HL-60 (cell line): Measurements from ENCODE around the gene OSBPL2.

Source experiments
- DNase-seq, 2 experiments: peaks; one replicate each; pipeline ENCODE4 v3.0.0-alpha.2; 2010 to 2020; ENCODE audit warnings: low read depth in 1 of 2, low spot score in 1 of 2
- H3K27ac ChIP-seq: fragments of 250-450 bp; sonication (Bioruptor Pico); replicated peaks from 2 replicates; pipeline ENCODE4 v1.5.1; 2020; ENCODE audit warnings: mild to moderate bottlenecking, moderate library complexity
- H3K27me3 ChIP-seq: fragments of 250-450 bp; sonication (Bioruptor Pico); 2 replicates; pipeline ENCODE4 v1.5.1; 2021; ENCODE audit warnings: mild to moderate bottlenecking, moderate library complexity; ENCODE audit not compliant: insufficient read depth, poor library complexity, severe bottlenecking
- H3K4me3 ChIP-seq: replicated peaks from 2 replicates; pipeline ENCODE4 v1.5.1; 2011; ENCODE audit warnings: mild to moderate bottlenecking, control low read depth, low read length; ENCODE audit not compliant: insufficient read depth
- CTCF ChIP-seq: IDR thresholded peaks from one replicate; pipeline ENCODE4 v1.5.1; 2011; ENCODE audit warnings: low read length, control low read depth, inconsistent platforms; ENCODE audit not compliant: insufficient read depth
- GABPA ChIP-seq: IDR thresholded peaks from 2 replicates; pipeline ENCODE4 v1.6.1; 2012; ENCODE audit warnings: low read depth
- POLR2AphosphoS5 ChIP-seq: IDR thresholded peaks from 2 replicates; pipeline ENCODE4 v1.6.1; 2012; ENCODE audit warnings: low read depth
- REST ChIP-seq: IDR thresholded peaks from 2 replicates; pipeline ENCODE4 v1.6.1; 2012; ENCODE audit warnings: low read depth; ENCODE audit not compliant: insufficient replicate concordance
- SPI1 ChIP-seq: IDR thresholded peaks from 2 replicates; pipeline ENCODE4 v1.6.1; 2012; ENCODE audit warnings: low read depth, mild to moderate bottlenecking, borderline replicate concordance

Gene OSBPL2

DNA sequence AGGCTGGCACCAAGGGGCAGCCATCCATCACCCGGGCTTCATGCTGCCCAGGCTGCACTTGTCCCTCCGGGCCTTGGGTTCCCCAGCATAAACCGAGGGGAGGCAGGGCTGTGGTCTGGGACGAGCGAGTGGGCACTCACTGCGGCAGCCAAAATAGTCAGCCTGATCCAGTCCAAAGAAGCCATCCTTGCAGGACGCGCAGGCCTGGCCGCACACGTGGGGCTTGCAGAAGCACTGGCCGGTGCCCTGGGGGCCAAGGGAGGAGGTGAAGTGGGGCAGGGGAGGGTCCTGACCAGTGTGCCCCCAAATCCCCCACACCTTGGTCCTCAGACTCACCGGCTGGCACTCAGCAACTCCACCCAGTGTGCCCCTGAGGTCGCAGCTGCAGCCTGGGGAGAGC, 96.6 kb downstream of the OSBPL2 start:
- TF ChIP-seq POLR2AphosphoS5 = no peak
- TF ChIP-seq REST = no peak
- no peak for TF ChIP-seq SPI1
- TF ChIP-seq CTCF = no peak
- no peak for TF ChIP-seq GABPA
- DNase-seq = no peak
- no peak overlapping the region for H3K4me3 ChIP-seq
- H3K27me3 ChIP-seq = no peaks in the 10 kb centered on the region
- no peak overlapping the region for H3K27ac ChIP-seq

DNA sequence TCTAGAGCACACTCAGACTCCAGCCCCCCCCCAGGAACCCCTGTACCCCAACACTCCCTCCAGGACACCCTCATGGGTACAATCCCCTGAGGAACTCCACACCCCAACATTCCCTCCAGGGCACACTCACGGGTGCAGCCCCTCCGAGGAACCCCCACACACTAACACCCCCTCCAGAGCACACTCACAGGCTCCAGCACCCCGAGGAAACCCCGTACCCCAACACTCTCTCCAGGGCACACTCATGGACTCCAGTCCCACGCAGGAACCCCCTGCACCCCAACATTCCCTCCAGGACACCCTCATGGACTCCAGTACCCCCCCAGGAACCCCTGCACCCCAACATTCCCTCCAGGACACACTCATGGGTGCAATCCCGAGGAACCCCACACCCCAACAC, 97.2 kb downstream of the OSBPL2 start:
- no peak for DNase-seq
- TF ChIP-seq SPI1 (no peak), POLR2AphosphoS5 (no peak), REST (no peak), CTCF (no peak), GABPA (no peak)
- Histone ChIP-seq H3K27ac (no peak overlapping the region), H3K27me3 (no peaks in the 10 kb centered on the region), H3K4me3 (no peak overlapping the region)

DNA sequence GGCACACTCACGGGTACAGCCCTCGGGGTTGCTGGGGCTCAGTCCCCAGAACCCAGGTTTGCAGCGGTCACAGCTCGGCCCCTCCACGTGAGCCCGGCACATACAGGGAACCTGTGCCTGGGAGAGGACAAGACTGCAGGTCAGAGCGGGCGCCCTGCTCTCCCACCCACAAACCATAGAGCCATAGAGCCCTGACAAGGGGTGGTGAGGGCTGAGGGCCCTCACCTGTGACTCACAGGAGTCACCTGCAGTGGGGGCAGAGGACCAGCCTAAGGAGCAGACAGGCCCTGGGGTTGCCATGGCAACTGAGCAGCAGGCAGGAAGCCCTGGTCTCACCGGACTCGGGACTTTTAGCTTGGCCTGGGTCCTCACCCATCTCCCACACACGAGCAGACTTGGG, 98.0 kb downstream of the OSBPL2 start:
- no peaks in the 10 kb centered on the region for H3K27me3 ChIP-seq
- no peak overlapping the region for H3K27ac ChIP-seq
- TF ChIP-seq POLR2AphosphoS5 = no peak
- TF ChIP-seq SPI1 = no peak
- TF ChIP-seq CTCF = no peak
- TF ChIP-seq REST = no peak
- no peak for TF ChIP-seq GABPA
- H3K4me3 ChIP-seq = no peak overlapping the region
- DNase-seq = no peak
